Thyroid gland (tissue), 4 donors: ENCODE data around the gene TRIM65.

ENCODE experiments used
- CTCF ChIP-seq, 6 experiments: fragments of 200-600 bp in 3 of 6; fragments of 450-650 bp in 3 of 6; sonication (generic) in 3 of 6; IDR thresholded peaks; one replicate each; pipeline ENCODE4 v1.5.1; 2016 to 2019; ENCODE audit warnings: antibody characterized with exemption in 6 of 6, mild to moderate bottlenecking in 2 of 6, inconsistent platforms in 1 of 6, moderate library complexity in 1 of 6
- POLR2A ChIP-seq, 2 donors: fragments of 450-650 bp; IDR thresholded peaks; one replicate each; pipeline ENCODE4 v1.6.1; 2017; ENCODE audit warnings: antibody characterized with exemption in 2 of 2, mild to moderate bottlenecking in 2 of 2, moderate library complexity in 1 of 2

GRCh38 chr17:75875940-75876189 lies 20.9 kb downstream of the TRIM65 start:
- TF ChIP-seq CTCF (IDR thresholded peaks at IDR 0.05) (no peak), POLR2A (IDR thresholded peaks at IDR 0.05) (no peak)
